IPS-NIHi7 (cell line): Measurements from ENCODE around the gene AMZ2.
"Not testable (repeated sequence)": the region's sequence is repeated elsewhere in the genome, so short reads cannot be mapped to it uniquely, and the experiment has no call there.

Source experiments
- DNase-seq: peaks from one replicate; pipeline ENCODE4 v3.0.0; 2012; ENCODE audit warnings: mixed read lengths; ENCODE audit errors: extremely low spot score

The AMZ2 gene

DNA sequence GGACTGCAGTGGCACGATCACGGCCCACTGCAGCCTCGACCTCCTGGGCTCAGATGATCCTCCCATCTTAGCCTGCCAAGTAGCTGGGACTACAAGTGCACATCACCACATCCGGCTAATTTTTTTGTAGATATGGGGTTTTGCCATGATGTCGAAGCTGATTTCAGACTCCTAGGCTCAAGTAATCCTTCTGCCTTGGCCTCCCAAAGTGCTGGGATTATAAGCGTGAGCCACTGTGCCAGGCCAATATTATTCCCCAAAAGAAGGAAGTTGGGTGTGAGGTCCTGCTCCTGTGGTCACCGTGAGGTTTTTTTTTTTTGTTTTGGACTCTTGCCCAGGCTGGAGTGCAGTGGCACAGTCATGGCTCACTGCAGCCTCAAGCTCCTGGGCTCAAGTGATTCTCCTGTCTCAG is 1.5 kb downstream of the AMZ2 start:
- DNase-seq = no peak

DNA sequence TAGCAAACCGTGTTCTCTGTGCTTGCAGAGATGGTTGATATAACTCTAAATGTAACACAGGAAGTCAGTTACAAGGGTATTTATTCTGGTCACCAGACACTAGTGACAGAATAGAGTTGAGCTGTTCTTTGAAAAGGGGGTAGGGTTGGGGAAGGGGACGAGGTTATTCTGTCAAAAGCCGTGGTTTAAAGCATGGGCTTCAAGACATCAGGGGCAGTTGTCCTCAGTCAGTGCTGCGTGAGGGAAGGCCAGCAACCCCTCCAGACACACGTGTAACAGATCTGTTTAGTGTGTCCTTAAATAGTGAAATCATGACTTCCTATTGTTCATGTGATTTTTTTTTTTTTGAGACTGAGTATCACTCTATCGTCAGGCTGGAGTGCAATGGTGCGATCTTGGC is 5.6 kb downstream of the AMZ2 start:
- not testable (repeated sequence) for DNase-seq

DNA sequence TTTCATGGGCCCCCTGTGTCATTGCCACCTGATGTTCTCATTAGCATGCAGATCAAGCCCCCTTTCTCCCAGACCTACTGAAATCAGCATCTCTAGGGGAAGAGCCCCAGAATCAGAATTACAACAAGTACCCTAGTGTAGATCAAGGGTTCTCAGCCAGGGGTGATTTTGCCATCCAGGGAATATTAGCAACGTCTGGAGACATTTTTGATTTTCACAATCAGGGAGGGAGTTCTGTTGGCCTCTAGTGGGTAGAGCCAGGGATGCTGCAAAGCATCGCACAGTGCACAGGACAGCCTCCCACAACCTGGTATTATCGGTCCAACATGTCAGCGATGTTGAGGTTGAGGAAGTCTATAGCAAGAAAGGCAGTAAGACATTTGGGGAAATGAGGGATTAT is 7.3 kb downstream of the AMZ2 start:
- DNase-seq = no peak

DNA sequence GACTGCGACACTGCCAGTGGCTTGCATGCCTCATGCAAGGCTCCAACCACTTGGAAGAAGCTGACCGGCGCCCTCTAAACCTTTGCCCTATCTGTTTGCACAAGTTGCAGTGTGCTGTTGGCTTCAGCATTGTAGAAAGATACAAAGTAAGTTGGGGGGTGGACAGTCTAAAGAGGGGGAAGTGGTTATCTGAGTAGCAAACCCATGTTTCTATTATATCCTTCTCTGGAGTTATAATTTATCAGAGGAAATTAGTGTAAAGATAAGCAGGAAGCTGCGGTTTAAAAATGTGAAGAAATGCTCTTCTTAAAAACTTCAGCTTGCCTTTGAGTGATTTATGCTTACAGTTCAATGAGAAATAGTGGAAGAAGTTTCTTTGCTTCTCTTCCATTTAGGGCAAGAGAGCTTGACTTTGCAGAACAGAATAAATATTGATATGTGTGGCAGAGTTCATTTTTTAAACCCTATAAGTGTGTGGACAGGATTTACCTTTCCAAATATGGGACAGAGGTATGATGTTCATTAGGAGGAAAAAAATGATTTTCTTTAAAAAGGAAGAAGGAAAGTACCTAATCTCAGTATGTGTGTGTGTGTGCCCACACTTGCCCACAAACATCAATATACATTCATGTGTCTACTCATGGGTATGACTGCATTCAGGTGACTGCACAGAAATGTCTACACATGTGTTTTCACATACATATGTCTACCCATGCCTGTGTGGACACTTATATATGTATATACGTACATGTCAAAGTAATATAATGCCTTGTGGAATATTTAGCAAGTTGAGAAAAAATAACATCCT is 8.1 kb downstream of the AMZ2 start:
- DNase-seq = no peak

DNA sequence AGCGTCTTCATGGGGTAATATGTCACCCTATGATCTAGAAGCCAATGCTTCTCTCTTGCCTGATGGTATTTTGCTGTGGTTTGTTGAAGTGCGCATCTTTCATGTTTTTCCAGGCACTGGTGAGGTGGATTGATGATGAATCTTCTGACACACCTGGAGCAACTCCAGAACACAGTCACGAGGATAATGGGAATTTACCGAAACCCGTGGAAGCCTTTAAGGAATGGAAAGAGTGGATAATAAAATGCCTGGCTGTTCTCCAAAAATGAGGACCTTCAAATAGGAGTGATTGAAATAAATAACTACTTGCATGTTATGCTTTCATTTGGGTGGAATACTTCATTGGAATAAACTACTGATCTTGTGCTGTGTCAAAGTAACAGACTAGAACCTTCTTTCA is 8.9 kb downstream of the AMZ2 start:
- not testable (repeated sequence) for DNase-seq

DNA sequence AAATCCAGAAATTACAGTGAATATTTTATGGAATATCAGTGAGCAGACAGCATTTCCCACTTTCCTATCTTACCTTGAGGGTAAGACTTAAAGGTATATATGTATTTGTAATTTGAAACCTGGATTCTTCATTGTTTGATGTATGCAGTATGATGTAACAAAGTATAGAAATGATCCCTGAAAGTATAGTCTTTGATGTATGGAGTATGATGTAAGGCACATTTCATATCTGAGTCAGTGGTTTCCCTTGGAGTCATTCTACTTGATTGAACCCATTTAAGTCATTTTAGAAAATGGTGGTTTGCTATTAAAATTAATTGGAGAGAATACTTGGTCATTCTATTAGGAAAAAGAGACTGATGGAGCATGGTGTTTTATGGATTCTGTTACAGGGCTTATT is 10.1 kb downstream of the AMZ2 start:
- no peak for DNase-seq

DNA sequence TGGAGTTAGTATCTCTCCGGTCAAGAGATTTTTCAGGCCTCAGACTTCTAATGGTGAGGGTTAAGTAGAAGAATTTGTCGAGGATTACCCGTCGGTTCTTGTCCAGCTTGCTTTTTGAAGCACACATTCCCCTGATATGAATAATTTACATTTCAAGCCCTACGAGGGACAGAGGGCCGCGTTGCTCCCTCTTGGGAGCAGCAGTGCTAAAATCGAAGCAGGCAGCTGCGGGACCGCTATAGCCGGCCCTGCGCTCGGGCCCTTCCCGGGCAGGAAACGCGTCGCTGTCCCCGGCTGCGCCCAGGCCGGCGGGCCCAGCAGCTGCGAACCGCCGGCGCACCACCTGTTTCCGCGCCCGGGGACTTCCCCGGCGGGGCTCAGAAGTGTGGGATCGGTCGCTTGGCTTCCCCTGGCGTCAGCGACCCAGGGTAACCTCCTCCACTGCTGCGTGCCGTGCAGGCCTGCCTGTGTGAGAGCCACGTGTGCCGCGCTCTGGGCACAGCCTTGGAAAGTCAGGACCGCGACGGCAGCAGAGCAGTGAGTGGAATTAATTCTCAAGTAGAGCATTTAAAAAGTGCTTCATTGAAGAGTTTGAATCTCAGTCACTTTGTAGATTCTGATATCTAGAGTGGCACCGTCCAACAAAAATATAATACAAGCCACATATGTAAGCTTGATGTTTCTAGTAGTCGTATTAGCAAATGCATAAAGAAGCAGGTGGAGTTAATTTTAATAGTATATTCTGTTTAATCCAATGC is 11.2 kb downstream of the AMZ2 start:
- DNase-seq = peak; percentile 22

- DNase-seq = not testable (repeated sequence)
Measured at GRCh38 chr17:68259648-68259951, 11.8 kb downstream of the AMZ2 start.

DNA sequence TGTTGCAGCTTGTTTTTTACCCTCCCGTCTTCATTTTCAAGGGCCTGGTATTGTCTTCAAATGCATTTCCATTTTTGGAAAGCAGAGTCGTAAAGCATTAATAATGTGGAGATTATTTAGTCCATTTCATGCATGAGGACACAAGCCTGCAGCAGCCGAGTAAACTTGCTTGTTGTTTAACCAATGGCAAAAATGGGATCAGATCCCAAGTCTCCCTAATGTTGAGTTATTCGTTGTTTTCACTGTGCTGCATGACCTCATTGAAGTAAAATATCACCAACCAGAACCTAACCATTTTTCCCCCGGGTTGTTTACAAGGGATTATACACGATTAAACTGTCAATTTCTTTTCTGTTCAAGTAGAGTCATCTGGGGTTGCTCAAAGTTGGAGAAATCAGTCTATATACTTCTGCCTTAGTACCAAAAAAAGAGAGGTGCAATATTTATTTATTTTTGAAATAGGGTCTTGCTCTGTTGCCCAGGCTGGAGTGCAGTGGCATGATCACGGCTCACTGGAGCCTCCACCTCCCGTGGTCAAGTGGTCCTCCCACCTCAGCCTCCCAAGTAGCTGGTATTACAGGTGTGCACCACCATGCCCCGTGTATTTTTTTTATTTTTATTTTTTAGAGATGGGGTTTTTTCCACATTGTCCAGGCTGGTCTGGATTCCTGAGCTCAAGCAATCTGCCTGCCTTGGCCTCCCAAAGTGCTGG is 12.4 kb downstream of the AMZ2 start:
- no peak for DNase-seq

DNA sequence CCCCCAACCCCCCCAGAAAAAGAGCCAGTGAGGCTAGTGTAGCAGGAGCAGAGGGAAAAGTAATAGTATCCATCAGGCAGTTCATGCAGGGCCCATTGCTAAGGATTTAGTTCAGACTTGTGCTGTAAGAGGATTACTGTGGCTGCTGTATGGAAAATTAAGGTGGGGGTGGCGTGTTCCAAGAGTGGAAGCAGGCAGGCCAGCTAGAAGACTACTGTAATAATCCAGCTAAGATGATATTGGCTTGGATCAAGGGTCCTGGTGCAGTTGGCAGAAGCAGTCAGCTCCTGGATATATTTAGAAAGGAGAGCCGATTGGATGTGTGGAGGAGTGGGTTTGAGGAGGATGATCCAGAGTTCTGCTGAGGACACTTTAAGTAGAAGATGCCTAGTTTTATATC is 14.6 kb downstream of the AMZ2 start:
- not testable (repeated sequence) for DNase-seq

- not testable (repeated sequence) for DNase-seq
Measured at GRCh38 chr17:68263101-68263681, 15.3 kb downstream of the AMZ2 start.

DNA sequence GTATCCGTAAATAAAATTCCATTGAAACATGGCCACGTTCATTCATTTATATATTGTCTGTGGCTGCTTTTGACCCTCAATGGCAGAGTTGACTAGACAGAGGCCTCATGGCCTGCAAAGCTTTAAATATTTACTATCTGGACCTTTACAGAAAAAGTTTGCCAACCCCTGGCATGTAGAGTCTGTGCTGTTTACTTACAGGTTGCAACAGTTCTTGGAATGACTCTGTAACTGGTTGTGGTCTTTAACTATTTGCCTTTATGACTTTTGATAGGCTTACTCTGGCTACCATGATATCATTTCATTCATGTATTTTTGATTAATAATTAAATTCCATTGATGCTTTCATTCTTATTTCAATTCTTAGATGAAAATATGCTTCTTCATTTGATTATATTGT is 18.0 kb downstream of the AMZ2 start:
- not testable (repeated sequence) for DNase-seq

DNA sequence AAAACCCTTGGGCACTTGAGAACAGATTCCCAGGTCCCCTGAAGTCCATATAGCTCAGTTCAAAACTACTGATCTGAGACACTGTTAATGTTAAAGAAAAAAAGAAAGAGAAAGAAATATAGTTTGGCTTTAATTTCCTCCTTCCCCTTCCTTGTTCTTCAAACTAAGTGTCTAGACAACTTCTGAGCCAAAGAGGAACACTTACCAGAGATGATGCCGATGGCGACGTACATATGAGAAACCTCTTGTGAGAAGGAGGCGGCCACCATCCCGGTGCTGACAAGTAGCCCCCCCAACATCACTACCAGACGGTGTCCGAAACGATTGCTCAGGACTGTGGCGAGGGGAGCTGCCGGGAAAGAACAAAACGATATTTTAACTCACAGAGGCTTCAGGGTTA is 25.9 kb downstream of the AMZ2 start:
- DNase-seq = no peak

DNA sequence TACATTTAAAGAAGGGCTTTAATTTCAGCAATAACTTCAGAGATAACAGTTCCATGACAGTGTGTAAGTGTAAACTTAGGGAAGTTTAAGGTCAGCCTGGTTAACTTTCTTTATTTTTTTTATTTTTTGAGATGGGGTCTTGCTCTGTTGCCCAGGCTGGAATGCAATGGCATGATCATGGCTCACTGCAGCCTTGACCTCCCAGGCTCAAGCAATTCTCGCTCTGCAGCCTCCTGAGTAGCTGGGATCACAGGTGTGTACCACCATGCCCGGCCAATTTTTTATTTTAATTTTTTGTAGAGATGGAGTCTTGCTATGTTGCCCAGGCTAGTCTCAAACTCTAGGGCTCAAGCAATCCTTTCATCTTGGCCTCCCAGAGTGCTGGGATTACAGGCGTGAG is 28.5 kb downstream of the AMZ2 start:
- not testable (repeated sequence) for DNase-seq

- DNase-seq = no peak
Measured at GRCh38 chr17:68277807-68278206, 30.0 kb downstream of the AMZ2 start.

DNA sequence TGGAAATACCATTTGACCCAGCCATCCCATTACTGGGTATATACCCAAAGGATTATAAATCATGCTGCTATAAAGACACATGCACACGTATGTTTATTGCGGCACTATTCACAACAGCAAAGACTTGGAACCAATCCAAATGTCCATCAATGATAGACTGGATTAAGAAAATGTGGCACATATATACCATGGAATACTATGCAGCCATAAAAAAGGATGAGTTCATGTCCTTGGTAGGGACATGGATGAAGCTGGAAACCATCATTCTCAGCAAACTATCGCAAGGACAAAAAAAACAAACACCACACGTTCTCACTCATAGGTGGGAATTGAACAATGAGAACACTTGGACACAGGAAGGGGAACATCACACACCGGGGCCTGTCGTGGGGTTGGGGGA is 34.1 kb downstream of the AMZ2 start:
- DNase-seq = not testable (repeated sequence)

DNA sequence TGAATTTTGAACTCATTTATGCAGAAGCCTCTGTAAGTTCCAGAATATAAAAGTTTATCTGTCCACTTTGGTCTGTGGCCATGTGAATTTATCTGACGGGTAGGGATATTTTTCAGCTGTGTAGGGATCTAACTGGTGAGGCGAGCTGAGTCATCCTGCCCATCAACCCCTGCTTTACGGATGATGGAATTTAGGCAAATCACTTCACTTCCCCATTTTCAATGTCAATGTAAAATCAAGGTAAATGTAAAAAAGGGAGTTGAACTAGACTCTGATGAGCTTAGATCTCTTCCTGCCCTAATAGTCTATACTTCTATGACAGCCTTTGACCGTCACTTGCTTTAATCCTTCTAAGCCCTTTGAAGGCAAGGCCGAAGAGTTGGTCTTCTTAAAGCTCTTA is 40.5 kb downstream of the AMZ2 start:
- DNase-seq = no peak

DNA sequence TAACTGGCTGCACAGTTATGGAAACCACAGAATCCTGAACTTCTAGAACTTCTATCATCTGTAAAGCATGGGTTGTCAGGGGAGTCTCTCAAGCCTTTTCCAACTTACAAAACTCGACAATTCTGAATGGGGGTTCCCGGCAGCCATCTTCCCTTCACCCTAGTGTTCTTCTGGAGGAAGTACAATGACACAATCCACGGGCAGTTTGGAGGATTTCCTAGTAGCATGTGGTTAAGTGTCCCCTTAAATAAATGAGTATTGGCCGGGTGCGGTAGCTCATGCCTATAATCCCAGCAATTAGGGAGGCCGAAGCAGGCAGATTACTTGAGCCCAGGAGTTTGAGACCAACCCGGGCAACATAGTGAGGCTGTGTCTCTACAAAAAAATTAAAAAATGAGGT is 41.0 kb downstream of the AMZ2 start:
- no peak for DNase-seq

DNA sequence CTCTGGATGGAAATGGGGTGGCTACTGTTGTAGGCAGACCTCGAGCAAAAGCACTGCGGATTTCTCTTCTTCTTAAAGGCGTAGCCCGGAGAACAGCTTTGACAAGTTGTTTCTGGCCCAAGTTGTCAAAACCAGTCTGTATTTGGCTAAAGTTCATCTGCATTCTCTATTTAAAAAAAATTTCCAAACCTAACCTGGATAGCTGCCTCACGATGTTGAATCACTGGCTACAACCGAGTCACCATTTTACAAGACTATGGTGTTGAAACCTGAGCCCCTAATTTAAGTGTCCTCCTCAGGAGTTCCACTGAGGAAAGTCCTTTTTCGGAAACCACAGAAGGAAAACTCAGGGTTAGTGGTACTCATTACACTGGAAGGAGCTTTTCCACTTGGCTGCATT is 41.6 kb downstream of the AMZ2 start:
- DNase-seq = no peak

DNA sequence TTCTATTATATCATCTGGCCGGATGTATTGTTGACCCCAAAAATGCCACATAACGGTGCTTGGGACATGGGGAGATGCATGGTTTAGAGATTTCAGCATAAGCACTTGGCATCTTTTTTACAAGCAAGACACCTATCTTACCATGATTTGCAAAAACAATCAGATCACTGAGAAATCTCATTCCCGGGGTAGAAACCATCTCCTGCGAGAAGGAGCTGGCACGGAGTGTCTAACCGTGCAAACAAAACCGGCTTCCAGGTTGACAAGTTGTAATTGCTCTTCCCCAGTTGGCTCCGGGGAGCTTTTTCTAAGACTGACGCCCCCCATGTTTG is 42.1 kb downstream of the AMZ2 start:
- no peak for DNase-seq

DNA sequence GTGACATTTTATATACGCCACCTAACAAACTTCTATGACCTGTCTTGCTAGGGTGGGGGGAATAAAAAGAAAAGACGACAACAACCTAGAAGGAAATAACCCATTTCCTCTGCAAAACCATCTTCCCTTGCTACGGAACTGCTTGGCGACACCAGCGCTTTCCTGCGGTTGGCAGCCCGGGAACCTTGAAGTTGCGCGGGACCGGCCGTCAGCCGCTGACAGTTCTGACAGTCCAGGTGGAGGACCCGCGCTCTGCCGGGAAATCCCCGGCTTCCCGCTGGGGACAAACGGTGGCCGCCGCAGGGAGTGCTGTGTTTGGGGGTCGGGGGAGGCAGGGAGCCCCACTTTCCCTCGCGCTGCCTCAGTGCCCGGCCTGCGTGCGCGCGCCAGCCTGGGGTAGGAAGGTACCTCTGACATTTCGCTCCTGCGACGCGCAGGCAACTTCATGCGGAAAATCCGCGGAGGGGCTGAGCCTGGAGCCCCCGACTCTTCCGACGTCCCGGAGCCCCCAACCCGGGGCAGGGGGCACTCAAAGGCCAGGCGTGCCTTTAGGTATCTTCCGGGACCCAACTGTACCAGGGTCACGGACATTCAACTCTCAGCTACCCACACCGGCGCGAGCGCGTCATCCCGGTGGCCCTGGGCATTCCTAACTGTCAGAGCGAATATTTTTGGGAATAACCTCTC is 42.6 kb downstream of the AMZ2 start:
- peak; percentile 57 for DNase-seq
